Left ventricle myocardium inferior (tissue), 1 donor: ENCODE measurements around the gene FGF5. TPM values are rescaled to one million over a fixed set of nuclear protein-coding genes. Genes with fewer than 3 reads are reported as not detected.

ENCODE experiments used
- DNase-seq: peaks from one replicate; pipeline ENCODE4 v3.0.0-alpha.2; 2020
- H3K27ac ChIP-seq: fragments of 200-600 bp; replicated peaks from 2 replicates; pipeline ENCODE4 v1.8.0; 2021
- H3K27me3 ChIP-seq: fragments of 200-600 bp; 2 replicates; pipeline ENCODE4 v1.8.0; 2021; ENCODE audit warnings: low read depth
- H3K36me3 ChIP-seq: fragments of 200-600 bp; 2 replicates; pipeline ENCODE4 v1.8.0; 2021
- H3K4me1 ChIP-seq: fragments of 200-600 bp; 2 replicates; pipeline ENCODE4 v1.8.0; 2021
- H3K4me3 ChIP-seq: fragments of 200-600 bp; 2 replicates; pipeline ENCODE4 v1.8.0; 2021; ENCODE audit warnings: mild to moderate bottlenecking, moderate library complexity
- H3K9me3 ChIP-seq: fragments of 200-600 bp; replicated peaks from 2 replicates; pipeline ENCODE4 v1.8.0; 2021
- CTCF ChIP-seq: fragments of 200-600 bp; IDR thresholded peaks from 2 replicates; pipeline ENCODE4 v1.8.0; 2021; ENCODE audit warnings: antibody characterized with exemption, mild to moderate bottlenecking, borderline replicate concordance
- intact Hi-C: fragments of 100-400 bp; cut with micrococcal nuclease; formaldehyde crosslinking; loops from one replicate; pipeline ENCODE4 v1.11.0; 2022
- total RNA-seq: library from RNA; stranded (reverse); fragmentation: NEBNext Ultra II Directional; extraction: Animal tissue kit (Norgen Biotek cat#: 25700); gene quantifications from one replicate; pipeline ENCODE4 v1.2.1, GENCODE V29; 2021
- donor health status: DM: no; HTN: yes; CAD: no; lungs with severe emphysema.

The FGF5 gene
- total RNA-seq, 1 donor from 2014 or later: 1.2 TPM

GRCh38 chr4:80261989-80262600 is 4.4 kb upstream of the FGF5 start:
- Histone ChIP-seq H3K4me1 (peaks cover 21% of the 10 kb centered on the region), H3K27me3 (peaks cover 55% of the 10 kb centered on the region), H3K27ac (no peak overlapping the region), H3K9me3 (no peaks in the 10 kb centered on the region), H3K4me3 (no peak overlapping the region), H3K36me3 (no peaks in the 10 kb centered on the region)
- no peak for DNase-seq
- no peak for TF ChIP-seq CTCF
- intact Hi-C loops: no loop called here

GRCh38 chr4:80263541-80264351 is 2.7 kb upstream of the FGF5 start:
- no peak for TF ChIP-seq CTCF
- Histone ChIP-seq H3K27ac (no peak overlapping the region), H3K27me3 (peaks cover 70% of the 10 kb centered on the region), H3K36me3 (no peaks in the 10 kb centered on the region), H3K4me1 (peaks cover 23% of the 10 kb centered on the region), H3K9me3 (no peaks in the 10 kb centered on the region), H3K4me3 (no peak overlapping the region)
- intact Hi-C loops: no loop called here
- no peak for DNase-seq

DNA sequence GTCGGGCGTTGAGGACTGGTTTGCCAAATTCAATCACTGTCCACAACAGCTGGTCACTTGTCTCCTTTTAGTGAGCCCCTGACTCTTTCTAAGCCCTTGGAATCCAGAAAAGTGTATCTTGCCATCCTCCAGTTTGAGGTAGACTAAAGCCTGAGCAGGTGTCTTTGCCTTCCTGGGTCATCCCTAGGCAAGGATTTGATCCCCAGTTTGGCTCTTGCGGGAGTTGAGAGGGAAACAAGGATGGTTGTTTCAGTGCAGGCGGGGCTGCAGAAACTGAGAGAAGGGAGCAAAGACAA is 2.2 kb upstream of the FGF5 start:
- TF ChIP-seq CTCF: no peak
- H3K4me1 ChIP-seq: peaks cover 23% of the 10 kb centered on the region
- no peak overlapping the region for H3K27ac ChIP-seq
- intact Hi-C loops: no loop called here
- no peak for DNase-seq
- no peak overlapping the region for H3K4me3 ChIP-seq
- no peaks in the 10 kb centered on the region for H3K36me3 ChIP-seq
- no peaks in the 10 kb centered on the region for H3K9me3 ChIP-seq
- peaks cover 76% of the 10 kb centered on the region for H3K27me3 ChIP-seq

DNA sequence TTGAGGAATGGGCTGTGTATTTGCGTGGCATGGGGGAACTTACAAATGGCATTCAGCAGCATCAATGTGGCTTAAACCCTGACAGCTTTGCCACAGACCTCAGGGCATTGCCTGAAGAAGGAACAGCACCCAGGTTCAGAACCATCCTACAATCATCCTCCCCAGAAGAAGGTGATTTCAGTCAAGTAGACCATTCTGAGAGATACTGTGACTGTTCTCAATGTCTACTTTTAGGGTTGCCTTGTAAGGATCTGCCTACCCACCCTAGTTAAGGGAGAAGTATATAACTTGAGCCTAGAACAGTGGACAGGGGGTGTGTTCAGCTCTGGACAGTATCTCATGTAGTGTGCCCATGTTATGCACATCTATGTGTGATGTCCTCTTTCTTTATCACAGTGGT is 1.6 kb upstream of the FGF5 start:
- Histone ChIP-seq H3K36me3 (no peaks in the 10 kb centered on the region), H3K4me3 (no peak overlapping the region), H3K27me3 (peaks cover 80% of the 10 kb centered on the region), H3K27ac (no peak overlapping the region), H3K9me3 (no peaks in the 10 kb centered on the region), H3K4me1 (peaks cover 23% of the 10 kb centered on the region)
- TF ChIP-seq CTCF: no peak
- no peak for DNase-seq
- intact Hi-C loops: no loop called here

- H3K27me3 ChIP-seq: peaks cover 85% of the 10 kb centered on the region
- intact Hi-C loops: no loop called here
These were observed 752 bp upstream of the FGF5 start for GRCh38 chr4:80265571-80266252.

More at GRCh38 chr4:80265571-80266252, 752 bp upstream of the FGF5 start:
- DNase-seq: no peak
- Histone ChIP-seq H3K4me3 (peak overlapping the region; percentile 69), H3K4me1 (peaks cover 23% of the 10 kb centered on the region), H3K27ac (no peak overlapping the region), H3K36me3 (no peaks in the 10 kb centered on the region), H3K9me3 (no peaks in the 10 kb centered on the region)
- no peak for TF ChIP-seq CTCF
